ENCODE data around the gene MBLAC2.

Gene MBLAC2

DNA sequence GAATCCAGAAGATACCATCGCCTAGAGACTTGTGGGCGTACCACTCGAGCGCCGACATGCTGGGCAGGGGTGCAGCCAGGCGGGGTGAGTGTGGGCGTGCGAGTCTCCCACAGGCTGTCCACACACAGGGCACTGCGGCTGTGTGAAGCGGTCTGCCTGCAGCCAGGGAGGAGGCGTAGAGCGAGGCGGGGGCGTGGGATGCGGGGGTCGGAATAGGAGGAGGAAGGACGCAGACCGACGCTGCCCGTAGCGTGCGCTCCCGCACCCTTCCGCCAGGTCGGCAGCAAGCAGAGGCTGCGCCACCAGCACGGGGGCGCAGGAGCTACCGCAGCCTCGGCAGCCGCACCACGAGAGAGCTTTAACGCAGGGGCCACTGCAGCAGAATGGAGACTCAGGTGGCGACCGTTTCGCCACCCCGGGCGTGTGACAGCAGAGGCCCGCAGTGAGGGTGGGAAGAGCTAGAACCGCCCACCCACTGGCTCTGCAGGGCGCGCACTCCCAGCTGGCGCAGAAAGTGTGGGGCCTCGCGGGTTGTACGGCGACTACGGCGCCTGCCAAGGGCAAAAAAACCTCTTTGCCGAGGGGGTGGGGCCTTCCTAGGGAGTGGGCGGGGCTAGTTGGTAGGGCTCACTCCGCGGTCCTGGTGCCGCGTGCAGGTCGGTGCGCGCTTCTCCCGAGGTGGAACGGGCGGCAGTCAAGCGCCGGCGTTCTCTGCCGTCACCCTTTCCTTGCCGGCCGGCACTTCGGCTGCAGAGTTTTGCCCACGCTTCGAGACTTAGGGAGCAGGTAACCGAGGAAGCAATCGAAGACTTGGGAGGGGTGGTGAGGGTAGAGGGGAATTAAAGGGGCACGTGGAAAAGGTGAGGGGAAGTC, at the start of gene MBLAC2, which contains the start of gene POLR3G:
Gene MBLAC2 (minus strand): TSS at position 537 of the 873 bp plus-strand sequence. CDS start 479 bp downstream, at position 58.
Gene POLR3G (plus strand): TSS at position 630 of the 873 bp plus-strand sequence. CDS start 10,704 bp downstream, outside the sequence.
- DNase-seq (ENCODE audit: low spot score): peak; percentile 92

DNA sequence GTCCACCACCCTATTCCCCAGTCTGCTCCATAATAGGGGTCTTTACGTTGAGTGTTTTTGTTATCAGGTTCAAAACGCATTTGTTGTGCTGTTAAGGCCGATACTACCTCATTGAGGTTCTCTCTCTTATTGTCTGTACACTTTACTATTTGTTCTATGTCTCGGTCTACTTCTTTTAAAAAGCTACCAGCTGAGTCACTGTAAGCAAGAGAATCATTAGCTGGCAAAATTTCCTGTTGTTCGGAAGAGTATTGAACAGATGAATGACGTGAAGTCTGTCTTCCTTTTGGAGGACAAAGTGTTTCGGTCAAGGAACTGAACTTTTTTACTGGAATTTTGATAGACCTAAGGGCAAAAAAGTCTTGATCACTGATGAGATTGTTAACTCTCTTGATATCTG, 44.5 kb upstream of the MBLAC2 start:
- no peak for DNase-seq (ENCODE audit: low spot score)

DNA sequence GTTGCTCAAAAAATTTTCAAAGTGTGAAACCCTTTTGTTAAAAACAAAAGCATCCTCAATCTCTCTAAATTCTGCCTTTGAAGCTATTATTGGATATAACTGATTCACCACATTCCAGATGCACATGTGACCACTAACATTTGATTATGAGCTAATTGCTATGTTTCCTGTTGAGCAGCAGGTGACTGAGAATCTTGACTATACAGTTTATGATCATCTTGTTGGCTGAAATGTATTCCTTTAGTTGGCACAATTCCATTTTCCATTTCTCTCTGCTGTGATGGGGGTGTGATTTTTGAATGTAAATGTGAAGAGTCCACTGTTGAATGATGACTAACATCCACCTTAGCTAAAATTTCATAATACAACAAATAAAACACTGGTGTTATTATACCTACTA, 44.1 kb upstream of the MBLAC2 start:
- DNase-seq (ENCODE audit: low spot score): no peak

DNA sequence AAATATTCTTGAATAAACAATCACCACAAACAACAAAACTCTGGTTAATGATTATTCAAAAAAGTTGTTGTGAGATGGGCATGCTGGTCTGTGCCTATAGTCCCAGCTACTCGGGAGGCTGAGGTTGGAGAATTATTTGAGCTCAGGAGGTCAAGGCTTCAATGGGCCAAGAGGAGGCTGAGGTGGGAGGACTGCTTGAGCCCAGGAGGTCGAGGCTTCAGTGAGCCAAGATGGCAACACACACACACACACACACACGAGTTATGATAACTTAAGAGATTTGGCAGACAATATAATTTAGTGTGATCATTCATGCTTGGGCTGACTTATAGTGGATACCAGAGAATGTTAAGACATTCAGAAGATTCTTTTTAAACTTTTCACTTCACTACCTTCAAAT, 39.9 kb upstream of the MBLAC2 start:
- no peak for DNase-seq (ENCODE audit: low spot score)

DNA sequence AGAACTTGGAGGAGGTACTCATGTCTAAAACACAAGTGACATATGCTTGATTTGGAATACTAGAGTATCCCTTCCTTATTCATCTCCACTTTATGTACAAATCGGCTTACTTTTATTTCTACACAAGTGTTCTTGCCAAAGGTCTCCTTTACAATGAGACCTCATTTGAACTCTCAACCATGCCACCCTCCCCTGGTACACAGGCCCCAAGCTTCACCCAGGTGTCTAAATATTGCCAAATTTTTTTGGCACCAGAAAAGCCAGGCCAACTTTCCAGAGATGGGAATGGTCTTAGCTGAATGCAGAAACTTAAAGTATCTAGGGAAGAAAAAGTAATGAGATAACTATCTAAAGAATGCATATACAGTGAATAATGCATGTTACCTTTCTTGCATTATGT, 35.9 kb upstream of the MBLAC2 start:
- DNase-seq (ENCODE audit: low spot score): no peak

DNA sequence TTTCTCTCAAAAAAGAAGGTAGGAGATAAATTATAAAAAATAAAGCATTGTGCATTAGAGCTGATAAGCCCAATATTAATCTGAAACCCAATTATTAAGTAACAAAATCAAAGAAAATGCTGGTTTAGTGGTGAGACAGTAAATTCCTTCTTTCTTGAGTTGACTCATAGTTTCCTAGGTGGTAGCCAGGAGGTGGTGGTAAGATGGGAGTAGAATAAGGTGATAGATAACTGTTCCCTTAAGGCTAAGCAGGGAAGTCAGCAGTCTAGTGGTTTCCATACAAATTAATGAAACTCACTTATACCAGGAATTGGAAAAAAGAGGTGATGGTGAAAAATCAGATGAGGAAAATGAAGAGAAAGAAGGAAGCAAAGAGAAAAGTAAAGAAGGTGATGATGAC, 31.6 kb upstream of the MBLAC2 start:
- DNase-seq (ENCODE audit: low spot score): no peak

DNA sequence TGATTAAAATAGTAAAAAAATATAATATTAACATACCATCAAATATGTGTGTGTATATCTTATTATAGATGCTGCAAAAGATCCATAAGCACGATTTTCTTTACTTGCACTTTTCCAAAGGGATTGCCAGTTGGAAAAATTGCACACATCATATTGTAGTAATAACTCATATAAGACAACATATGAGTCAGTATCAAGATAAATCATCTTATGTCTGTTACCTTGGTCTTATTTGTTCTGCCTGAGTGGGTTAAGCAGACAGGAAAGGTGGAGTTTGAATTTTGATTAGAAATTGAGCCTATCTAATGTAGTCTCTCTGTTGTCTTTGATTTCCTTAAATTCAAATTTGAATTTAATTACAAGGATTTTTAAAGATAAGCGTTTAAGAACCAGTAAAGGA, 30.2 kb upstream of the MBLAC2 start:
- DNase-seq (ENCODE audit: low spot score): no peak

DNA sequence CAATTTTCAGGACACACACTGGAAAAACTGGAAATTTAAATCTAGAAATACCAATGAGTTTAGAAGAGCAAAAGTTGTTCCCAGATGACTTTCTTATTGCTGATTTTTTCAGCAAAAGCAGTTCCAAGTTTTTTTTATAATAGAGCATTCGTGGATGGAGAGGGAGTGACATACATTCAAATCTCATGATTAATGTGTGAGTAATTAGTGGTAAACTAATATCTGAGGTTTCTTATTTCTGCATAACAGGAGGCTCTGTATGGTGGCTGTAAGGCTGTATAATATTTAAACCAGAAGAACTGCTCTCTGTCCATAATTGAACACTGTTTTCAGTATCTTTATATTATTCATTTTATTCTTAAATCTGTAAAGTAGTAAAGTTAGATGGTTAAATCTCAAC, 29.0 kb upstream of the MBLAC2 start:
- DNase-seq (ENCODE audit: low spot score): no peak

DNA sequence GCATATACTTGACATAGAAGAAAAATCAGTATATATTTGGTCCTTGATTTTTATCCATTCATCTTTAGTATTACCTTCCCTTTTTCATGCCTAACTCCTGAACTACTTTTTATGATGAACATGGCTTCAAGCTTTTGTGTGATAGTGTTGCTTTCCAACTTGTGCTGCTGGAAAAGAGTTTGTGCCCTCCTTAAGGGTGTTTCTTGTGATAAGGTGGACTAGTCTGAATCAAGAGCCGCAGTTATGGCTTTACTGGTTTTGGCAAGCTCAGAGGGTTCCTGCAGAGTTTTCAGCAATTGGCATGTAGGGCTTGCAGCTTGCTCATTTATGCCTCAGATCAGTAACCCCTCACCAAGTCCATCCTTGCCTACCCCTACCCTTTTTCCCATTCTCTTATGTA, 20.6 kb upstream of the MBLAC2 start:
- DNase-seq (ENCODE audit: low spot score): no peak

DNA sequence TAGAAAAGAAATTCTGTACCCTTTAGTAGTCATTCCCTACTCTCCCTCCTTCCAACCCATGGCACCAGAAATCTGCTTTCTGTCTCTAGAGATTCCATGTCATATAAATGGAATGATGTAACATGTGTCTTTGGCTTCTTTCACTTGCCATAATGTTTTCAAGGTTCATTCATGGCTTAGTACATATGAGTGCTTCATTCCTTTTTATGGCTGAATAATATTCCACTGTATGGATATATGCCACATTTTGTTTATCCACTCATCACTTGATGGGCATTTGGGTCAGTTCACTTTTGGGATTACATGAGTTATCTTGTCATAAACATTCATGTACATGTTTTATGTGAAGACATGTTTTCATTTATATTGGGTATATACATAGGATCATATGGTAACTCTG, 19.5 kb upstream of the MBLAC2 start:
- DNase-seq (ENCODE audit: low spot score): no peak

DNA sequence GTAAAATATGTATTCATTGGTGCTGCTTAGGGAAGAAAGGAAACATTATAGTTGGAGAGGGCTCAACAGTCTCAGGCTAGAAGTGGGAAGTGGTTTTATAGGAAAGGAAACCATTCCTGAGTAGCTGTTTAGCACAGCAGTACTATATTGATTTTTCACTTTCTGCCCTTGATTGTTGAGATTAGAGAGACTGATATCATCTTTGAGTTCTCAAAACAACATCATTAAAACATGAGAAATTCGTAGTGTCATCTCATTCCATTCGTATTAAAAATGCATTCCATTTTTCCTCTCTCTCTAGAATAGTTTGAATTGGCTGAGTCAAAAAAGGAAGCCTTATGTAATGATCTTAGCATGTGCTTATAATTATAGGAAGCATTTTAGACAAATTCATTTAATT, 14.2 kb upstream of the MBLAC2 start:
- DNase-seq (ENCODE audit: low spot score): no peak

DNA sequence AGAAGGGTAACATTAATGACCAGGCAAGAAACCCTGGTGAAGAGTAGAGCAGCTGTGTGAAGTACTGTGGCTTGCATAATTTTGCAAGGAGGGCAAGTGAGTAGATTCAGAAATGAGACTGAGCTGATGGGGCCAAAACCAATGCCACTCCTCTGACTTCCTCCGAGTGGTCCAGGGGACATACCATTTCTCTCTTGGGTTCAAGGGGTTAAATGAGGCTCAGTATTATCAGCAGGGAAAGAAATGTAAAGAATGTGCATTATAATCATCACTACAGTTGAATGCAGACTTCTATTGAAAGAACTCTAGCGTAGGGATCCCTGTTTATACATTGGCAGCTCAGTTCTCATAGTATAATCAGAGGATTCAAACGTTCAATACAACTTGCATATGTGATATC, 10.0 kb upstream of the MBLAC2 start:
- DNase-seq (ENCODE audit: low spot score): no peak

DNA sequence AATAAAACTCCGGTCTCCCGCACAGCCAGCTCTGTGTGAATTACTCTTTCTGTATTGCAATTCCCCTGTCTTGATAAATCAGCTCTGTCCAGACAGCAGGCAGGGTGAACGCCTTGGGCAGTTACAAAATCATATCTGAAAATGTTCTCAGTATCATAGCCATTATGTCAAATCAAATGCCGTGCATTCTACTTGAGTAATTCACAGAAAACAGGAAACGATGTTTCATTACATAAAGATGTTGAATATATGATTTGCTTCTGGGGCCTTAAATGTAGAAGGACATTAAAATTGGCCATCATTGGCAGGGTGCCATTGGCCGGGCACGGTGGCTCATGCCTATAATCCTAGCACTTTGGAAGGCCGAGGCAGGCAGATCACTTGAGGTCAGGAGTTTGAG, 8.6 kb upstream of the MBLAC2 start:
- no peak for DNase-seq (ENCODE audit: low spot score)

DNA sequence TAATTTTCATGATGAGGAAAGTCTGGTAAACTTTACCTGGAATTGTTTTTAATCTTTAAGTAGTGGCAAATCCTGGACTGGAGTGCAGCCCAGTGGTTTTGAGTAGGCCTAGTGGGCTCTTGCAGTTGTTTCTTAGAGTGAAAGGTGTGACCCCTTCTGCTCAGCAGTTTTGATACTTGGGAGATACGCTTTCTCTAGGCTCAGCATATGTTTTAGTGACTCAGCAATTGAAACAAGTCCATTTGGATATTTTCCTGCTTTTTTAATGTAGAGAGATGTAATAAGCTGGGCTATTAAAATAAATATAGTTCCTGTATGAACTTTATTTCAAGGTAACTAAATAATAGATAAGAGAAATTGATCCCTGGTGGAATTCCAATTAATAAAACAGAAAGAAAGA, 6.1 kb upstream of the MBLAC2 start:
- no peak for DNase-seq (ENCODE audit: low spot score)

DNA sequence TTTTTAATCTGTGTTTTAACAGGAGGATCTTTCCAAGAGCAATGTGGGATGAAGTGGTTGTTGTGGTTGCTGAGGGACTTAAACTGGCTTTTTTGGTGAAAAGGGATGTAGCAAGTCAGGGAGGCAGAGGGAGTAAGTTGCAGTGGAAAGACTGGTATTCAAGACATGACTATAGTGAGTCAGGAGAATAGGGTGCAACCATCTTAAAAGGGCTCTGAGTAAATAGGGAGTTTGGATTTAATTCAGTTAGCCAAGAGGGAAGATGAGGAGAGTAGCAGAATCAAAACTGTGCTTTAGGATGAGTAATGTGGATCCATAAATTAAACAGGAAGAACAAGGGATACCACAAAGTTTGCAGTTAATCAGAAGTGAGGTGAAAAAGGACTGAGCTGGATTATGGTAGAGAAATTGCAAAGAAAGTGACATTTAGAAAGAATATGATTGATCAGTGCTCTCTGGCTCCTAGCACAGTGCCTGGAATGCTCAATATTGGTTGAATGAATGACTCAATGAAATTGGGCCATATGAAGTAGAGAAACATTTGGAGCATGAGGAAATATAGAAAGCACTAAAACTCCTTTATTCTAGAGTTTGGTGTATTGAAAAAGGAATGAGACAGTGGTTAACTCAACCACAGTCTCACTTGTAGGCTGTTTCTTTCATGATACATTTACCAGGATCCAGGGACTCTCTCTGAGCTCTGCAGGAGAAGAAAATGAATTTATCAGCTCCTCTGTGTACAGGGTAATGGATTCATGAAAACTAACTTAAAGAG, 5.2 kb upstream of the MBLAC2 start:
- DNase-seq (ENCODE audit: low spot score): no peak

DNA sequence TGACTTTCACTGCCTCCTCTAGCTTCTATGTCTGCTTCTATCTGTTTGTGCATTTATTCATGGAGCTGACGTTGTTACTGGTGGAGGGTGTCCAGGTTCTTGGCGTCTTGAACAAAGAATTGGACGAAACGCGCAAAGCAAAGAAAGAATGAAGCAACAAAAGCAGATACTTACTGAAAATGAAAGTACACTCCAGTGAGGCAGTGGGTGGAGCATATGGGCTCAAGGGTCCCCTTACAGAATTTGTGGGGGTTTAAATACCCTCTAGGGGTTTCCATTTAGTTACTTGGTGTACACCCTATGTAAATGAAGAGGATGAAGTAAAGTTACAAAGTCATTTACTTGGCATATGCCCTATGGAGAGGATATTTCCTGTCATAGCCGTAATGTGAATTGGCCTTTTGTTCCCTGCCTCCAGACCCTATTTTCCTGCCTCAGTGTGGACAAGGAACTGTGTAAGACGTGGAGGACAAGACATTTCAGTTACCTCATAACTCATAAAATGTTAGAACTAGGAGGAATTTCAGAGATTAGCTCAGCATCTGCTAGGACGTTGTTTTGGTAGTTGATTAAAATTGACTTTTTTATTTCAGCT, 3.1 kb upstream of the MBLAC2 start:
- DNase-seq (ENCODE audit: low spot score): no peak

DNA sequence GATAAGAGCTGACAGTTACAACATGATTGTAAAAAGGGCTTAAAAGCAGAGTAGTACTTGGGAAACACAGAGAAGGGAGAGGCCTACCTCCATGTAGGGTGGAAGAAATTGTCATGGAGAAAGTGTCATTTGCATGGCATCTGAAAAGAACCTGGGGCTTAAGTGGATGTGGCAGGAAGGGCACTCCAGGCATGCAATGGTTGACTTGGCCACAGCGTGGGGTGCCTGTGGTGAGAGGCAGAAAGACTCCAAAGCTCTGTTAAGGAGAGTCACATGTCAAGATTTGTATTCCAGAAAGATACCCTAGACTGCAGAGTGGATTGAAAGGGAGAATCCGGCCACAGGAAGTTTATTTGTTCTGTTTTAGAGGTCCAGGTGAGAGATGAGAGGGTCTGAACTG, 2.5 kb upstream of the MBLAC2 start:
- no peak for DNase-seq (ENCODE audit: low spot score)

DNA sequence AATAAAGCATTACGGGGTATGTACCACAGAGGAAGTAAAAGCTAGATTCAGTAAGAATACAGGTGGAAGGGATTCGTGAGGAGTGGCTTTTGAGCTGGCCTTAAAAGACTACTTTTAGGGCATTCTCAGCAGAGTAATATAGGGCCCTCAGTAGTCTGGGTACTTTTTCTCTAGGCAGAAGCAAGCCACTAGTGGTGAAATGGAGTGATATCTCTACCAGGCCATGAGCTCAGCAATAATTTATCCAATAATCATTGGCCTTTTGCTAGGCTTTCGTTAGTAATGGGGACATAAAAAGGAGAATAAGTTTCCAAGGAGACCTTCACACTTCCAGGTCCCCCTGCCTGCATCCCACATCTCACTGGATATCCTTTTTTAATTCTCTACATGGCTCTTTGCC, 1.8 kb upstream of the MBLAC2 start:
- no peak for DNase-seq (ENCODE audit: low spot score)

DNA sequence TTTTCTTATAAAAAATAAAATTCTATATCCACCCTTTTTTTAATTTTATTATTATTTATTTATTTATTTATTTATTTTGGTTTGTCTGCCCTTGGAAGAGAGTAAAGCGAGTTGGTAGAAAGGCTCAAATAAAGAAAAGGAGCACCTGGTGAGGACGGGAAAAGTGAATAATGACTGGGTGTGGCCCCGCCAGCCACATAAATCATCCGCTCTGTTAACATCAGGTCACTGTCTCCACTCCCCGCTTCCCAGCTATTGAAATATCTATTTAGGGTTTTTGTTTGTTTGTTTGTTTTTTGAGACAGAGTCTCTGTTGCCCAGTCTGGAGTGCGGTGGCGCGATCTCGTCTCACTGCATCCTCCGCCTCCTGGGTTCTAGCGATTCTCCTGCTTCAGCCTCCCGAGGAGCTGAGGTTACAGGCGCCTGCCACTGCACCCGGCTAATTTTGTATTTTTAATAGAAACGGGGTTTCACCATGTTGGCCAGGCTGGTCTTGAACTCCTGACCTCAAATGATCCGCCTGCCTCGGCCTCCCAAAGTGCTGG, 937 bp upstream of the MBLAC2 start:
- no peak for DNase-seq (ENCODE audit: low spot score)

DNA sequence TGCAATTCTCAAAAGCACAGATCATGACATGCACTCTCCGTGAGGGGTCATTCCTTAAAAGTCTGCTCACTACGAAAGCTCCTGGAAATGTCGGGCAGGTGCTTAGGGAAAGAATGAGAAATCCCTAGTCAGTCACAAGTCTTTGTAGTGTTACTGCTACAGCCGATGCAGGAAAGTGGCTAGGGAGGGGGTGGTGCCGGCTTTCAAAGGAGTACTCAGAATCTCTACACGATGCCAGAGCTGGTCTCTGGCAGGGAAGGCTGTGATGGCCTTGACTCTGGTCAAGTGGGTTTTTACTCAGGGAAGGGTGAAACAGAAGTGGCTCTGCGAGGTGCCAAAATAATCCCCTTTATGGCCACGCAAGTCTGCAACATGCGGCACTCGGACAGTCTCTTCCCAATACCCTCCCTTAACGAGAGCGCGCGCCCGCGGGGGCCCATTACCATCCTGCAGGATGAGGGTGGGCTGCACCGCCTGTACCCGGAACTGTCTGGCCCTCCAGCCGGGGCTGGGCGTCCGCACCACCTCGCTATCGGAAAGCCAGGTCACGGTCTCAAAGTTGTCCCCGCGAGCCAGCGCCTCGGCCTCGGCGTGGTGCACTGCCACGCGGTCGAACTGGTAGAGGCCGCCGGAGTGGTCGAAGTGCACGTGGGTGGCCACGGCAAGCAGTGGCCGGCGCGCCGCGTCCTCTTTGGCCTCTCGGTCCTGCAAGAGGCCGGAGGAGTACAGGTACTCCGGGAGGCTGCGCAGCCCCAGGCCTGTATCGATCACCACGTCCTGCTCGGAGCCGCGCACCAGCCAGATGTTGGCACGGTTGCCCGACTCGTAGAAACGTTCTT, 956 bp downstream of the MBLAC2 start:
- DNase-seq (ENCODE audit: low spot score): peak; percentile 14

DNA sequence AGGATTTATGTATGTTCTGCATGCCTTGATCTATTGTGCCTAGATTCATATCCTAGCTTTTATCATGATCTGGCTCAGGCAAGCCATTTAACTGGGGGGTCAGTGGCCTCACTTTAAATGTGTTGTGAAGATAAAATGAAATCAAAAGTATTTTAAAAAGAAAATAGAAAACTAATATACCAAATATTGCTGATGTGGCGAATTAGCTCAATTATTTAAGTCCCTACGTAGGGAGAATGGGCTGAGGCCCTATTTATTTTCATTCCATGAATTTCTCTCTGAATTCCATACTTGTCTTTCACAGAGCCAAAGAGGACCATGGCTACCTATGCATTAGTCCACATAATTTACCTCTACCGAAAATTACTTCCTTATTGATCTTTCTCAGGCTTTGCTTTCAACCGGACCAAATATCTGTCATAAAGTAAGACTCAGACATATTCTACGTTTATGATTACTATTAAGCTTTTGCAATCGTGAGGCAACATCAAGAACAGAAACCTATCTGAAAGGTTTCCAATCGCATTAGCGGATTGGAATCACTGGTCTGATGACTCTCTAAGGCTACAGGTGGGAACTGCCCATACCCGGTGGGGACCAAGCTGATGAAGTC, 1.7 kb downstream of the MBLAC2 start:
- DNase-seq (ENCODE audit: low spot score): no peak

Data from germinal center (tissue), 1 donor.